ENCODE results near the gene CDH13. TPM values are rescaled to one million over a fixed set of nuclear protein-coding genes. Genes with fewer than 3 reads are reported as not detected.

The CDH13 gene
- total RNA-seq, 1 donor from 2014 or later: 81.1 TPM

DNA sequence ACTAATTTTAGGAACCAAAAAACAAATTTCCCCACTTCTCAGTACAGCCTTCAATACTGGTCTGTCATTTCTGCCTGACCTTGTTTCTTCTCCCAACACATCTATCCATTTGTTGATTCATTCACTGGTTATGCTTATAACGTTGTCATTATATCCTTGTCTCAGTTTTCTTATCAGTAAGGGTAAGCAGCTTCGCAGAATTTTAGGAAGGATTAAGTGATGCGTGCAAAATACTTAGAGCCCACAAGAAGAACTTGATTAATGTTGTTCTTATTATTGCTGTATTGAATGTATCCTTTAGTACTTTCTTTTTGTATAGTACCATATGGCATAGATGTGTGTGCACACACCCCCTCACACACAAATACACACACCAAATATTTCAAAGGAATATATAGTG lies 777.5 kb downstream of the CDH13 start:
- Mint-ChIP-seq H3K27ac (ENCODE audit: unreplicated experiment) (no peak overlapping the region), H3K4me1 (ENCODE audit: low read depth, unreplicated experiment) (peaks cover 2% of the 10 kb centered on the region), H3K9me3 (ENCODE audit: unreplicated experiment) (peaks cover 1% of the 10 kb centered on the region), H3K36me3 (ENCODE audit: unreplicated experiment) (no peaks in the 10 kb centered on the region), H3K27me3 (ENCODE audit: unreplicated experiment) (peaks cover 2% of the 10 kb centered on the region), H3K4me3 (ENCODE audit: unreplicated experiment) (no peak overlapping the region)
- TF ChIP-seq, protein P1, sequence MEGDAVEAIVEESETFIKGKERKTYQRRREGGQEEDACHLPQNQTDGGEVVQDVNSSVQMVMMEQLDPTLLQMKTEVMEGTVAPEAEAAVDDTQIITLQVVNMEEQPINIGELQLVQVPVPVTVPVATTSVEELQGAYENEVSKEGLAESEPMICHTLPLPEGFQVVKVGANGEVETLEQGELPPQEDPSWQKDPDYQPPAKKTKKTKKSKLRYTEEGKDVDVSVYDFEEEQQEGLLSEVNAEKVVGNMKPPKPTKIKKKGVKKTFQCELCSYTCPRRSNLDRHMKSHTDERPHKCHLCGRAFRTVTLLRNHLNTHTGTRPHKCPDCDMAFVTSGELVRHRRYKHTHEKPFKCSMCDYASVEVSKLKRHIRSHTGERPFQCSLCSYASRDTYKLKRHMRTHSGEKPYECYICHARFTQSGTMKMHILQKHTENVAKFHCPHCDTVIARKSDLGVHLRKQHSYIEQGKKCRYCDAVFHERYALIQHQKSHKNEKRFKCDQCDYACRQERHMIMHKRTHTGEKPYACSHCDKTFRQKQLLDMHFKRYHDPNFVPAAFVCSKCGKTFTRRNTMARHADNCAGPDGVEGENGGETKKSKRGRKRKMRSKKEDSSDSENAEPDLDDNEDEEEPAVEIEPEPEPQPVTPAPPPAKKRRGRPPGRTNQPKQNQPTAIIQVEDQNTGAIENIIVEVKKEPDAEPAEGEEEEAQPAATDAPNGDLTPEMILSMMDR (IDR thresholded peaks at IDR 0.05; ENCODE audit: partially characterized antibody, unreplicated experiment): no peak
- DNase-seq: no peak

DNA sequence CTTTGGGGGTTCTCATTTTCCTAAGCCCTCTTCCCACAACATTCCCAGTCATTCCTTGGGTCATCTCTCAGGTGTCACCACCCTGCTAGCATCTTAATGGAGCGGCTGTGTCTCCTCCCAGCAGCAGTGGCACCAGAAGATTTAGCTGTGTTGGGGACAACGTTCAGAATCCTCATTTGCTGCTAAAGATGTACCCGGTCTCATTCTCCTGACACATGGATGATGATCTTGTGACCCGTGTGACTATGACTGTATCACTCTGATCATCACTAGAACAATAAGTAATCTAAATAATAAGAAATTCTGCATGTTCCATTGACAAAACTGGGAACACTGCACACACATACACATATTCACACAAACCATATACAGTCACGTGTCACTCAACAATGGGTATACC lies 781.2 kb downstream of the CDH13 start:
- Mint-ChIP-seq H3K9me3 (ENCODE audit: unreplicated experiment) (no peaks in the 10 kb centered on the region), H3K4me1 (ENCODE audit: low read depth, unreplicated experiment) (no peaks in the 10 kb centered on the region), H3K4me3 (ENCODE audit: unreplicated experiment) (no peak overlapping the region), H3K36me3 (ENCODE audit: unreplicated experiment) (no peaks in the 10 kb centered on the region), H3K27ac (ENCODE audit: unreplicated experiment) (no peak overlapping the region), H3K27me3 (ENCODE audit: unreplicated experiment) (peaks cover 2% of the 10 kb centered on the region)
- TF ChIP-seq, protein P1 (IDR thresholded peaks at IDR 0.05; ENCODE audit: partially characterized antibody, unreplicated experiment): no peak
- no peak for DNase-seq

DNA sequence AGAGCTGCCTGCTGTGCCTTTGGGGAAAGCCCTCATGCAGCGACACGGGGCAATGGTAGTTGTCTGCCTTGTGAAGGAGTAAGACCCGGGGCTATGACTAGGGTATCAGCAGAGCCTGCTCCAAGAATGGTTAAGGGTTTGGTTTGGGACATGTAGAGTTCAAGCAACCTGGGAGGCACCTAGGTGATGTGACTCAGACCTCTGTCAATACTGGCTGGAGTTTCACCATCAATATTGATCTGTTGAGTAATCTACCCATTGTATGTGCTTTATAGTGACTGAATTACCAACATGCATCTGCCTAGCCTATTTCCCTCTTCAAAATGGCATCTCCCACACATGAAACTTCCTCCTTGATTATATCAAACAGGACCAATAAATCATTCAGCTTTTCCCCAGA lies 782.6 kb downstream of the CDH13 start:
- Mint-ChIP-seq H3K27me3 (ENCODE audit: unreplicated experiment) (peaks cover 2% of the 10 kb centered on the region), H3K4me1 (ENCODE audit: low read depth, unreplicated experiment) (no peaks in the 10 kb centered on the region), H3K4me3 (ENCODE audit: unreplicated experiment) (no peak overlapping the region), H3K9me3 (ENCODE audit: unreplicated experiment) (no peaks in the 10 kb centered on the region), H3K27ac (ENCODE audit: unreplicated experiment) (no peak overlapping the region), H3K36me3 (ENCODE audit: unreplicated experiment) (no peaks in the 10 kb centered on the region)
- DNase-seq: no peak
- TF ChIP-seq, protein P1 (IDR thresholded peaks at IDR 0.05; ENCODE audit: partially characterized antibody, unreplicated experiment): no peak

DNA sequence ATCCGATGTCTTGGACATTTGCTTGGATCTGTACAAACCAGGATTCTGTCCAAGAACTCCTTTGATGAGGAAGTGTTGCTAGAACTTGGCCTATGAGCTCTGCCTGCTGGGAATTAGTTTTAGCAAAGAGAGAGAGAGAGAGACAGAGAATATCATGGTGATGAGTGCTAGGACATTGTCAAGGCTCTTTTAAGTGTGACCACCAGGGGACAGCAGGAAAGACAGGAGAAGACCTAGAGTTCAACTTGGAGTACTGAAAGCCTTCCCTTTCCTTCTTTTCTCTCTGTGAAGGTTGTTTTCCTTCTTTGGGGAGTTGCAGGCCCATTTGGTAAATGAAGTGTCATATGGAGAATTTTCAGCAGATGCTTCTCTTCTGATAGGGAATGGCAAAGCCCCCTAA lies 791.8 kb downstream of the CDH13 start:
- no peaks in the 10 kb centered on the region for H3K9me3 Mint-ChIP-seq (ENCODE audit: unreplicated experiment)
- H3K36me3 Mint-ChIP-seq (ENCODE audit: unreplicated experiment): no peaks in the 10 kb centered on the region

DNA sequence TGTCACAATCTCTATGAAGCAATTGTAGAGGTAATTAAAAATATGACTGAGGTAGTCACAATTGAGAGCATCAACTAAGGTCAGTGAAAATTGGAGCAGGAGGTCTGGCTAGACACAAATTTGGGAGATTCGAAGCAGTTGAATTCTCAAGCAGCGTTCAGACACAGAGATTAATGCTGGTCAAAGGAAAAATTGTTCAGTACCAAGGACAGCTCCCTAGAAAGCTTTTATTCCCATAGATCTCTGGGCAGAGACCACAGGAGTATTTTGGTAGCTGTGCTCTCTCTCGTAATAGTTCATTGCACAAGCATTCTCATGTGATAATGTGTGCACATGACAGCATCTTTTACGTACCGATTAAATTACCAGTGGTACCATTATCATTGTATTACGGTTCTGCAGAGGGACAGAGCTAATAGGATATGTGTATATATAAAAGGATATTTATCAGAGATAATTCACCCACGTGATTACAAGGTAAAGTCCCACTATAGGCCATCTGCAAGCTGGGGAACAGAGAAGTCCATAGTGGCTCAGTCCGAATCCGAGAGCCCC lies 793.5 kb downstream of the CDH13 start:
- no peak for DNase-seq
- no peak overlapping the region for H3K27ac Mint-ChIP-seq (ENCODE audit: unreplicated experiment)
- TF ChIP-seq, protein P1 (IDR thresholded peaks at IDR 0.05; ENCODE audit: partially characterized antibody, unreplicated experiment): no peak
- H3K36me3 Mint-ChIP-seq (ENCODE audit: unreplicated experiment): no peaks in the 10 kb centered on the region
- no peak overlapping the region for H3K4me3 Mint-ChIP-seq (ENCODE audit: unreplicated experiment)
- H3K4me1 Mint-ChIP-seq (ENCODE audit: low read depth, unreplicated experiment): no peaks in the 10 kb centered on the region
- H3K27me3 Mint-ChIP-seq (ENCODE audit: unreplicated experiment): peaks cover 3% of the 10 kb centered on the region
- peaks cover under 1% of the 10 kb centered on the region for H3K9me3 Mint-ChIP-seq (ENCODE audit: unreplicated experiment)

More for the DNA sequence above, 791.8 kb downstream of the CDH13 start:
- no peaks in the 10 kb centered on the region for H3K4me1 Mint-ChIP-seq (ENCODE audit: low read depth, unreplicated experiment)
- H3K4me3 Mint-ChIP-seq (ENCODE audit: unreplicated experiment): no peak overlapping the region
- no peak for DNase-seq
- TF ChIP-seq, protein P1 (IDR thresholded peaks at IDR 0.05; ENCODE audit: partially characterized antibody, unreplicated experiment): peak; percentile 27
- H3K27ac Mint-ChIP-seq (ENCODE audit: unreplicated experiment): no peak overlapping the region
- H3K27me3 Mint-ChIP-seq (ENCODE audit: unreplicated experiment): peaks cover 4% of the 10 kb centered on the region
